GM19438 (cell line): ENCODE data around the gene GTPBP3.

Experiments
- ATAC-seq: cut with Tn5 transposase; IDR thresholded peaks from one replicate; pipeline ENCODE4 v1.9.1; 2021; ENCODE audit warnings: low read depth; ENCODE audit not compliant: unreplicated experiment

The GTPBP3 gene

DNA sequence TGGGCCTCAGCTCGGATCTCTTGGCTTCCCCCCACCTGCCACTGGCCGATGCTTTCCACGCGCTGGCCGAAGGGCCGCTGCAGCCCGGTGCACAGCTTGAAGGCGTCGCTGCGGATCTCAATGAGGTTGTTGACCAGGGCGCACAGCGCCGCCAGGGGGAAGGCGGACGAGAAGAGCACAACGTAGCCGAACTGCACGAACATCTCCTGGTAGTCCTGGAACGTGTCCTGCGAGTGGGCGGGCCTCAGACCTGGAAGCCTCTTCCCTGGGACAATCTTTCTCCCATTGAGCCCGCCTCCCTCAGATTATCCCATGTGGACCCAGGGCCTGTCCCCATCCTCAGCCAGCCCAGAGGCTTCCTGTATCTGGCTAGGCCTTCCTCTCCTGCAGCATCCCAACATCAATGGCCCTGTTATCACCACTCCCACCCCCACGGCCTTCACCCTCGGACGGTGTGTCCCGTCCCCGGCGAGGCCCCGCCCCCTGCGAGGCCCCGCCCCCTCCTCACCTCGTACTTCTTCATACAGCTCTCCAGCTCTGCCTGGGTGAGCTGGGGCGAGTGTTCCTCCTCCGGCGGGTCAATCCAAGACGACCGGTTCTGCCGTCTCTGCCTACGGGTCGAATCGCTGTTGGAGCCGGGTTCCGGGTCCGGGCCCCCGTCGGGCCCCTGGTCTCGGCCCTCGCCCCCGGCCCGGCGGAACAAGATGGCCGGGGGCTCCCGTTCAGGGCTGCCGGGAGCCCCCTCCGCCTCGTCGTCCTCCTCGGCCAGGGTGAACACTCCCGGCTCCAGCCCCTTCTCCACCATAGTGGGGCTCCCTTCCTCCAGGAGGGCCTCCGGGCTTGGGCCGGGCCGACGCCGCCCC, 9.5 kb upstream of the GTPBP3 start:
- ATAC-seq: no peak

DNA sequence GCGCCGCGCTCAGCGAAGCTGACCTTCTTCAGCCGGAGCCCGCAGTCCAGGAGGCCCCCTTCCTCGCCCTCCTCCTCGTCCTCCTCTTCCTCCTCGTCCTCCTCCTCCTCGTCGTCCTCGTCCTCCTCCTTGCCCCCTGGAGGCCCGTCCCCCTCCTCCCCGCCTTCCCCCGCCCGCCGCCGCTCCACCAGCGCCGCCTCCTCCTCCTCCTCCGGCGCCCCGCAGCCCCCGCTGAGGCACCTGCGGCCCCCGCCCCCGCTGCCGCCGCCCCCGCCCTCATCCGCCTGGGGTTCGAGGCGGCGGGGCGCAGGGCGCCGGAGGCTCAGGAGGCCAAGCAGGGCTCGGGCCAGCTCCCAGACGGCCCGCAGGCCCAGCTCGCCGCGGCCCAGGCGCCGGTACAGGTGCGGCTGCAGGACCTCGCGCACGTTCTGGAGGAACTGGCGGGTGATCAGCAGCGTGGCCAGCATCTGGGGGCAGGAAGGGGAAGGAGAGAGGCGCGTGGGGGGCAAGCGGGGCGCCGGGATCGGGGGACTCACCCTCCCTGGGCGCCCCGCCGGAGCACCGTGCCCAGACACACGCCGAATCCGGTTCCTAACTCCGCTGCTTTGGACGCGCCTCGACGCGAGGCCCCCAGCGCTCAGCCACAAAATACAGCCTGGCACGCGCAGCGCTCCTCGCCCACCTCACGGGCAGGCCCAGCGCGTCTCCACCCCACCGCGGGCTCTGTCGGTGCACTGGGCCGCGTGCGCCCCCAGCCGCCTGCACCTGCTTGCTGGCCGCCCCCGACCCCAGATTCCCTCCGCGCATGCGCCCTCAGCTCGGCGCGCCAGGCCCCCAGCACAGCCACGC, 8.6 kb upstream of the GTPBP3 start:
- no peak for ATAC-seq

DNA sequence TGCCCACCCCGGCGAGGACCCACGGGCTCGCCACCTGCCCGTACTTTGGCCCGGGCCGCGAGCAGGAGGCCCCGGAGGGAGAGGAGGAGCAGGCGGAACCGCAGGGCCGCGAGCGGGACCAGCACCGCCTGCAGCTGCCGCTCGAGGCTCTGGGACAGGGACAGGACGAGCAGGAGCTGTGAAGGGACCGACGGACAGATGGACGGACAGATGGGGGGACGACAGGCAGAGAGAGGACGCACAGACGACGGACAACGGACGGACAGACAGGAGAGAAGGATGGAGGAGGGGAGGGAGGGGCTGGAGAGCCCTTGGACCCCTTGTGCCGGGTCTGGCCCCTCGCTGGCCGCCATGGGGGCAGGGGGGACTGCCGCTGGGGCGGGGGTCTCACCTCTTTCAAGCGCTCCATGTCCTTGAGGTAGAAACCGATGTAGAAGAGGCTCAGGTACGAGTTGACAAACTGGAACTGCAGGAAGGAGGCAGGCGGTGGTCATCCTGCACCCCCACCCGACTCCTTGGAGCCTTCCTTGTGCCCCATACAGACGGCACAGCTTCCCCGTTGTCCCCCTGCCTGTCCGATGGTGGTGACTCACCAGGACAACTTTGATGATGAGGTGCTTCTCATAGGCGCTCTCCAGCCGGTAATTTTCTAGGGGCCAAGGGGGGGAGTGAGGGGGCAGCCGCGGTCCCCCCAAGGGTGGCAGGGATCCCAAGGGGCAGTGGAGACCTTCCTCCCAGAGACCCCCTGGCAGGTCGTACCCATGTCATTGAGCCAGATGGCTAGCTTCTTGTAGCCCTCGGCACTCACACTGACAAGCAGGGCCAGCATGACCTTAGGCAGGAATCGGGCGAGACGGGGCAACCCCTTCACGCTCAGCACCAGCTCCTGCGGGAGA, 7.7 kb upstream of the GTPBP3 start:
- no peak for ATAC-seq

DNA sequence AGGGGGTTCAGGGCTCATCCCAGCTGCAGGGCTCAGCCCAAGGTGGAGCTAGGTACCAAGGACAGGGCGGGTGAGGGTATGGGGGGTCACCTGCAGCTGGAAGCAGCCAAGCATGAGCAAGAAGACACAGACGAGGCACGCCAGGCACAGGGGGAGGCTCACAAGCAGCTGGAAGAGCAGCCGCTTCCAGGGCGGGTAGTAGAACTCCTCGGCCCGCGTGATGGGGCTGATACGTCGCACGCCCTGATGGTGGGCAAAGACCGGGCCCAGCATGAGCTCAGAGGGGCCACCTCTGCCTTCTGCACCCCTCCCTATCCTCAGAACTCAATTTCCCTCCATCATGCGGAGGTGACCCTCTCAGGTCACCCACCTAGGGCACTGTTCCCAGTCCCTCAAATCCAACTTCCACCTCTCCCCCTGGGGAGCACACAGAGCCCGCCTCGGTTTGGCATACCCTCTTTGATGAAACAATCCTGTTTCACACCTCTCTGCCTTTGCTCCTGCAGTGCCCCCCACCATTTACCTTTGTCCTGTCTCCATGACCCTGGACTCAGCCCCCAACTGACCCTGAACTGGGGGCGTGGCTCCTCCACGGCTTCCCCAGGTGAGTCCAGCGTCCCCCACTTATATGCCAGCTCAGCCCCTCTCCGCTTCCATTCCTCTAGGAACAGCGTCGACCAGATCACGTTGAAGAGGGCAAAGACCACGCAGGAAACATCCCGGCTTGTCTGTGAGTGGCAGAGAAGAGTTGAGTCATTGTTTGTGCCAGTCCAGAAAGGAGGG, 6.9 kb upstream of the GTPBP3 start:
- no peak for ATAC-seq

DNA sequence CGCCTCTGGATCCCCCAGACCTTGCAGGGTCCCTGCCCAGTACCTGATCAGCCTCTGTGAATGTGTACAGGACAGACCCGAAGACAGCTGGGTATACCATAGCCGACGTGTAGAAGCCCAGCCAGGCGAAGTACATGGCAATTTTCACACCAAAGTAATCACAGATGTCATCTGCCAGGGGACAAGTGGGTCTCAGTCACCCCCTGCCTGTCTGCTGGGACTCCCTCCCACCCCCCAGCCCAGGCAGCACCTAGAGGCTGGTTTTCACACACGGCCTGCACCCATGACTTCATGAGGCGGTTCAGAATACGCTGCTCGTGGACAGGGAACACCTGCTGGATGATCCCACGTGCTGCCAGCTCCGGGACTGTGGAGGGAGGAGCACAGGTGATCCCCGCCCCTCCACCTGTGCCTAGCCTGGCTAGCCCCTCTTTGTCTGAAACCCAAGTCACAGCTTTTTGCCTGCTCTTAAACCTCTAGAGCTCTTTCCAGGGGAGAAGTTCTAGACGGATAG, 6.3 kb upstream of the GTPBP3 start:
- ATAC-seq: no peak

DNA sequence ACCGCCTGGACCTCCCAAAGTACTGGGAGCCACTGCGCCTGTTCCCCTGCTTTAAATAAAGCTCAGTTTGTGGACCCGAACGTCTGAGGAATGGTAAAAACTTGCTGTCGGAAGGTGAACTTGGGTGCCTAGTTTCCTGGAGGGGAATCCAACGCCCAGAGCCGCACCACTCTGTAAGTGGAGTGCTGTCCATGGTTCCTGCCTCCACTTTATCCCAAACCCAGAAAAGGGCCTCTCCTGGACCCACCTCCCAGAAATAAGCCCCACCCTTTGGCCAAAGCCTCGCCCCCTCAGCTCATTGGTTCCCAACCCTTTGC, 5.0 kb upstream of the GTPBP3 start:
- no peak for ATAC-seq

DNA sequence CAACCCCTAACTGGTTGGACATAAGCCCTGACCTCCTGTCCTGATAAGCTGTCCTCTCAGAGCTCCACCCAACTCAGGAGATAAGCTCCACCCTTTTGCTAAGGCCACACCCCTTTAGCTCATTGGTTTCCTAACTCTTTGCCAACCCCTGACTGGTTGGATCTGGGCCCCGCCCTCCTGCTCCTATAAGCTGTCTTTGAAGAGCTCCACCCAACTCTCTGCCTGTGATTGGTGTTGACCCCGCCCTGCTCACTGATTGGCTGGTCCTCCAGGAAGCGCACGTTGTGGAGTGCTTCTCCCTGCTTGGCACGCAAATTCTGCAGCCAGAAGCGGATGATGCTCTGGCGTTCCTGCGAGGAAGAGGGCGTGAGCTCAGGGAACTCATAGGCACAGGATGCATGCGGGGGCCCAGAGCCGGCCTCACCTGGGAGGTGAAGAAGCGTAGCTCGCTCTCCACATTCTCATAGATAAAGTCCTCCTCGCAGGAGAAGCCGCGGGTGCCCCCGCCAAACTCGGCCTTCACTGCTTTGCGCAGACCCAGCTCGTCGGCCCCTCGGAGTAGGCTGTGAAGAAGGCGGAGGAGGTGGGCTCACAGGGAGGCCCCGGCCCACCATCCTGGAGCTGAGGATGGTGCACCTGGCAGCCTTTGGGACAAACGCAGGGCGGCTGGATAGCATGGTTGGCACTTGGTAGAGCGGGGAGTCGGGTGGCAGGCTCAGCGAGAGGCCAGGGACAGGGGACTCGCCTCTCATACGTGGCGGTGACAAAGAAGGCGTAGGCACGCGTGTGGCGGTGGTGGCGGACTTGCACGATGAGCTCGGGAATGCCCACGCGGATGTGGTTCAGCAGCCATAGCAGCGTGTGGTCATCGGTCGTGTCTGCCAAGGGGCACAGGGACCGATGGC, 4.4 kb upstream of the GTPBP3 start:
- ATAC-seq: no peak

DNA sequence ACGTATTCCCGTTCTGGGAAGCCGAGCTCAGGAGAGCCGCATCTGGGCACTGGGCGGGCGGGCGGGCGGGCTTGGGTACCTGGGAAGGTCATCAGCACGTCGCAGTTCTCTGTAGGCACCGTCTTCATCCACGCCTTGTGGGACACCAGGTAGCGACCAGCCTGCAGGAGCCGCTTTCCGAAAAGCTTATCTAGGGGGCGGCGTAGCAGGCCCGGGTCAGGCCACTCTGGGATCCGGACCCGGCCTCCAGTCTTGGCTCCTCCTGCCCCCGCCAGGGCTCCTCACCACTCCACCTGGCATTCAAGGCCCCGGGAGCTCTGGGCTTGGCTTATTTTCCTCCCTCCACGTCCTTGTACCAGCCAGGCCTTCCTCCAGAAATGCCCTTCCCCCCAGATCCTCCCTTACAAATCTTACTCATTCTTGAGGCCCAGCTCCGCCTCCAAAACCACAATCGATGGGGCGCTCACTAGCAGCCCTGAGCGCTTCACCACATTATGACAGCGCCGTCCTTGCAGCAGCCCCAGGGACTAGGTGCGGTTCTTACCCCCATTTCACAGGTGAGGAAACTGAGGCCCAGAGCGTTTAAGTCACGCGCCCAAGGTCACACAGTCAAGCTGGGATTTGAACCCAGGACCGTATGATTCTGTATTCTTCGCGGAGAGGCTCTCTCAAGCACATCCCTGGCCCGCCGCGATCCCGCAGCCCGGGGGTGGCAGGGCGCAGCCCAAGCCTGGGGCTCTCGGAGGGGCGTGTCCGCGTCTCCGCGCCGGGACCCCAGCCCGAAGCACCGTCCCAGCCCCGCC, 3.5 kb upstream of the GTPBP3 start:
- ATAC-seq: no peak

DNA sequence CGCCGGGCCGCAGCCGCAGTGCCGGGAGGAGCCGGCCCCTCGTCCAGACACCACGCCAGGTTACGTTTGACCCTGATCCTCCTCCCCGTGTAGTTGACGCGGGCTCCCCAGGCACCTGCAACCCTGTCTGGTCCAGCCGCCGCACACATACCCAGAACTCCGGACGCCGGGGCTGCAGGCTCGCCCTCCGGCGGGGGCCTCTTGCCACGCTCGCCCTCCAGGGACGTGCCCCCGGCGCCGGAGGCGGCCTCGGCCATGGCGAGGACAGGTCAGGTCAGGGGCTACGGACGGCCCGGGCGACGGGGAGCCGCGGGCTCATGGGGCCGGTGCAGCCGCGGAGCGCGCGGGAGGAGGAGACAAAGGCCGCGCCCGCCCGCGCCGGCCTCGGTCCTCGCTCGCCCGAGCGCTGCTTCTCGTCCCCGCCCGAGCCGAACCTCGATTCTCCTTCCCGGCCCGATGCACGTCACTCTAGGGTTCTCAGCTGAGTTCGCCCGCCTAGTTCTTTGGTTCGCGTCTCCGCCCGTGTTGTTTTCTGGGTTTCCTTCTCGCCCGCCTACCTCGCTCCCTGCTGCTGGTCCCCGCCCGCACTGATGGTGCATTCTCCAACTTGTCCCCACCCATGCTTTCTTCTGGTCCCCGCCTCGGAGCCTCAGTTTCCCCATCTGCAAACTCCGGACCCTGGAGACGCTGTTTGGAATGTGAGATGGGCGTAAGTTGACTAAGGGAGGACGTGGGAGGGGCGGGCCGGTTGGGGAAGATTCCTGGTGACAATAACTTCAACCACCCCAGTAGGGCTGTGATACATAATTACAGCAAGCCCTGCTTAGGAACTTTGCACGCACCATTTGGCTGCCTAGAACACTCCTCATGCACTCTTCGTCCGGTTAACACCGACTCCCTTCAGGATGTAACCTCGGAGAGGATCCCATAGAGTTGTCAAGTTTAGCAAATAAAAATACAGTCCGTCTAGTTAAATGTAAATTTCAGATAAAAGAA, 2.6 kb upstream of the GTPBP3 start, which contains the start of gene ANO8:
TSS of gene ANO8 (minus strand) at position 442 of the 996 bp plus-strand sequence. CDS start at position 257, 185 bp downstream.
- peak; percentile 45 for ATAC-seq

DNA sequence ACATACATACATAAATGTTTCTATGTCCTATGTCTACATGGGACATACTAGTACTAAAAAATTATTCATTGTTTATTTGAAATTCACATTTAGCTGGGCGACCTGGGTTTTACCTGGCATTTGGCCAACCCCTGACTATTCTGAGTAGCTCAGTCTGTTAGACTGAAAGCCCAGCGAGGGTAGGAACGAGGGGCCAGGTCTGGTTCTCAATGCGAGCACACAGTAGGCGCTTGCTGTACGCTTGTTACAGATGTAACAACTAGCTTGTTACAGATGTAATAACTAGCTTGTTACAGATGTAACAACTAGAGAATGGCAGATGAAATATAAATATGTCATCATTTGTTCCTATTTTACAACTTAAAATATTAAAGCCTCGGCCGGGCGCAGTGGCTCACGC, 1.8 kb upstream of the GTPBP3 start:
- ATAC-seq: no peak

DNA sequence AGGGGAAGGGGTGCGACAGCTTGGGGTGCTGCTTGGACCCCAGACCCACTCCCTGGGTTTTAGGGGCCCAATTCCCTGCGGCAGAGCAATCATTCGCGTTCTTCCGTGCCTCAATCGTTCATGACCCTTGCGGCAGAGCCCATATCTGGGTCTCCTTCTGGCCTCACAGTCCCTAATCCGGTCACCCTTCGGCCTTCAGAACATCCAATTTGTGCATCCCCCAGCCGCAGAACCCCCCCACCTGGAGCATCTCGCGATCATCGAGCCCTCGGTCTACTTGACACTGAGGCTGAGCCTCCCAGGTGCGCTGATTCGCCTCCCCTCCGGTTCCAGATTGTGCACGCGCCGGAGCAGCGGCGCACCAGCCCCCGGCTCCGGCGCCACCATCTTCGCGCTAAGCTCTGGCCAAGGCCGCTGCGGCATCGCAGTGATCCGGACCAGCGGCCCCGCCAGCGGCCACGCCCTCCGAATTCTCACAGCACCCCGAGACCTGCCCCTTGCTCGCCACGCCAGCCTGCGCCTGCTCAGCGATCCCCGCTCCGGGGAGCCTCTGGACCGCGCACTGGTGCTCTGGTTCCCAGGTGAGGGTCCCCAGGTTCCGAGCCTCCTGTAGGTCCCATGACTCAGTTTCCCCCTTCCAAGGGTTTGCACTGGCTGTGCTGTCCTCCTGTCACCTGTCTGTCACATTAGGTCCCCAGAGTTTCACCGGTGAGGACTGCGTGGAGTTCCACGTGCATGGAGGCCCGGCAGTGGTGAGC, 501 bp downstream of the GTPBP3 start:
- no peak for ATAC-seq

DNA sequence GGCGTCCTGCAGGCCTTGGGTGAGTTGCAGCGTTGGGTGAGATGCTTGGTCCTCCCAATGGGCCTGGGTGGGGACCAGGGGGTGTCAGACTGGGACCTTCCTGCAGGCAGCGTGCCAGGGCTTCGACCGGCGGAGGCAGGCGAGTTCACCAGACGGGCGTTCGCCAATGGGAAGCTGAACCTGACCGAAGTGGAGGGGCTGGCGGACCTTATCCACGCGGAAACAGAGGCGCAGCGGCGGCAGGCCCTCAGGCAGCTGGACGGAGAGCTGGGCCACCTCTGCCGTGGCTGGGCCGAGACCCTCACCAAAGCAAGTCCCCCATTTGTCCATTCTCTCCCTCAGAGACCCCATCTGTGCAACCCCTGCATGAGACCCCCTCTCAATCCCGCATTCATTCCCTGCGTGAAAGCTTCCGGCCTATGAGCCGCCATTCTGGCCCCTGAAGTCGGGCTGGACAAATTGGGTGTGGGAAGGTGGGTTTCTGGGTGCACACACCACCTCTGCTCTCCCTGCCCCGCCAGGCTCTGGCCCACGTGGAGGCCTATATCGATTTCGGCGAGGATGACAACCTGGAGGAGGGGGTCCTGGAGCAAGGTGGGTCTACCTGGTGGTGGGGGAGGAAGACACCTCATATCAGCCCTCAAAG, 1.2 kb downstream of the GTPBP3 start:
- no peak for ATAC-seq

DNA sequence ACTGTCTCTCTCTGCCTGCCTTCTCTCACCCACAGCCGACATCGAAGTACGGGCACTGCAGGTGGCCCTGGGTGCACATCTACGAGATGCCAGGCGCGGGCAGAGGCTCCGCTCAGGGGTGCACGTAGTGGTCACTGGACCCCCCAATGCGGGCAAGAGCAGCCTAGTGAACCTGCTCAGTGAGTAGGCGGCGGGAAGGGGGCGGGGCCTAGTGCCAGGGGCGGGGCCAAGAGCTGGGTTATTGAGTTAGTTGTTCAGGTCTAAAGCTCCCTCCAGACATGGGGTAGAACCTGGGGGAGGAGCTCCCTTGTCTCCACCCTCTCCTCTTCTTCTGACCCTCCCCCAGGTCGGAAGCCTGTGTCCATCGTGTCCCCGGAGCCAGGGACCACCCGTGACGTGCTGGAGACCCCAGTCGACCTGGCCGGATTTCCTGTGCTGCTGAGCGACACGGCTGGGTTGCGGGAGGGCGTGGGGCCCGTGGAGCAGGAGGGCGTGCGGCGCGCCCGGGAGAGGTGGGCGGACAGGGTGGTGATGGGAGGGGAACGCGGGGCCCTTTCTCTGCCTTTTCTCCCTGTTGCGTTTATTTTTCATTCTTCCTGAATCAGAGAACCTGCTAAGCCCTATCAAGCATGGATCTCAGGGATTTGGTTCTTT, 1.9 kb downstream of the GTPBP3 start:
- no peak for ATAC-seq

DNA sequence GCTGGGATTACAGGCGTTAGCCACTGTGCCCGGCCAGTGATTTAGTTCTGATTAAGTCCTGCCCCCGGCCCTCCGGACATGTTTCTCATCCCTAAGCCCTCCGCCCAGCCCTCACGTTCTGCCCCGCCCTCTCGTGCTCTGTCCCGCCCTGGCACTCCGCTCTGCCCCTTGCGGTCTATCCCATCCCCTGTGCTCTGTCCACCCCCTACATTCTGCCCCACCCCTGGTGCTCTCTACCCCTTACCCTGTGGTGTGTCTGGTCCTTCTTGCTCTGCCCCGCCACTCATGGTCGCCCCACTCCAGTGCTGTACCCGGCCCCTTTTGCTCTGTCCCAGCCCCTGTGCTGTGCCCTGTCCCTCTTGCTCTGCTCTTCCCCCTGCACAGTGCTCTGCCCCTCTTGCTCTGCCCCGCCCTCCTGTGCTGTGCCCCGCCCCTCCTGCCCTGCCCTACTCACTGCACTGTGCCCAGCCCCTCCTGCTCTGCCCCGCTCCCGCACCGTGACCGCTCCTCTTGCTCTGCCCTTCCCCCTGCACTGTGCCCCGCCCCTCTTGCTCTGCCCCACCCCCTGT, 3.0 kb downstream of the GTPBP3 start:
- no peak for ATAC-seq

DNA sequence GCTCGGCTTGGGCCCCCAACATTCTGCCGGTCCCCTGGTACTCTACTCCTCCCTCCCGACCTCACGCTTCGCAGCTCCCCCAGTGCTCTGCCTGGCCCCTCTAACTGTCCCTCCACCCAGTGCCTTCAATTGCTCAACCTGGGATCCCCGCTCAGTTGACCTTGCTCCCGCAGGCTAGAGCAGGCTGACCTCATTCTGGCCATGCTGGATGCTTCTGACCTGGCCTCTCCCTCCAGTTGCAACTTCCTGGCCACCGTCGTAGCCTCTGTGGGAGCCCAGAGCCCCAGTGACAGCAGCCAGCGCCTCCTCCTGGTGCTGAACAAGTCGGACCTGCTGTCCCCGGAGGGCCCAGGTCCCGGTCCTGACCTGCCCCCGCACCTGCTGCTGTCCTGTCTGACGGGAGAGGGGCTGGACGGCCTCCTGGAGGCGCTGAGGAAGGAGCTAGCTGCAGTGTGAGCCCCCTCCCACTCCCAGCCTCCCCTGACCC, 3.6 kb downstream of the GTPBP3 start:
- ATAC-seq: no peak
